MG63 (cell line): ENCODE results near the gene CXCL12. TPM values are rescaled to one million over a fixed set of nuclear protein-coding genes. Genes with fewer than 3 reads are reported as not detected.

ENCODE experiments used
- DNase-seq: peaks from one replicate; pipeline ENCODE4 v3.0.0-alpha.2; 2020
- H3K27me3 ChIP-seq: fragments of 250-450 bp; sonication (Bioruptor Pico); 2 replicates; pipeline ENCODE4 v1.5.1; 2020; ENCODE audit warnings: mild to moderate bottlenecking, moderate library complexity
- H3K36me3 ChIP-seq: fragments of 250-450 bp; sonication (Bioruptor Pico); 2 replicates; pipeline ENCODE4 v1.5.1; 2020; ENCODE audit warnings: mild to moderate bottlenecking, moderate library complexity
- H3K4me3 ChIP-seq: fragments of 250-450 bp; sonication (Bioruptor Pico); 2 replicates; pipeline ENCODE4 v1.5.1; 2020; ENCODE audit warnings: mild to moderate bottlenecking, moderate library complexity
- H3K9me3 ChIP-seq: fragments of 250-450 bp; sonication (Bioruptor Pico); 2 replicates; pipeline ENCODE4 v1.5.1; 2020; ENCODE audit warnings: mild to moderate bottlenecking, moderate library complexity
- total RNA-seq: library from RNA; depleted of rRNA; stranded (reverse); fragments of >200 nt; shearing (Covaris generic); gene quantifications from 2 replicates; pipeline ENCODE4 v1.2.3, GENCODE V29; 2014; ENCODE audit warnings: low replicate concordance

The CXCL12 gene
- total RNA-seq, 1 experiment from 2014 or later = 16.5 TPM

DNA sequence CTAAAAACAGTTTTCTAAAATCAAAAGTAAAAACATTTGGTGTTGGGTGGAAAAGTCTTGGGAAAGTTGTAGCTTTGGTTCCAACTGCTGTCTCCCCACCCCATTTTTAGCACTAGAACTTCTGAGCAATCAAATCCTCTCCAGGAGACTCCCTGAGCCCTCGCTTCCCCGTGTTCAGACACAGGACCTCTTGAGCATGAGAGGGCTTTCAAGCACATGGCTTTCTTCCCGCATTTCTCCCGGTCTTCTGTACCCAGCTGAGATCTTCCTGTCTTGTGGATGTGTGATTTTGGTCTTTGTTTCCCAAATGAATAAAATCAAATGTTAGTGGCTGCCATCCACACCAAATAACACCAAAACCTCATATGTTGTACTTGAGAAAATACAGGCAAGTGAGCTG lies 5.0 kb downstream of the CXCL12 start:
- H3K4me3 ChIP-seq = no peak overlapping the region
- H3K27me3 ChIP-seq = no peaks in the 10 kb centered on the region
- peaks cover 71% of the 10 kb centered on the region for H3K36me3 ChIP-seq

DNA sequence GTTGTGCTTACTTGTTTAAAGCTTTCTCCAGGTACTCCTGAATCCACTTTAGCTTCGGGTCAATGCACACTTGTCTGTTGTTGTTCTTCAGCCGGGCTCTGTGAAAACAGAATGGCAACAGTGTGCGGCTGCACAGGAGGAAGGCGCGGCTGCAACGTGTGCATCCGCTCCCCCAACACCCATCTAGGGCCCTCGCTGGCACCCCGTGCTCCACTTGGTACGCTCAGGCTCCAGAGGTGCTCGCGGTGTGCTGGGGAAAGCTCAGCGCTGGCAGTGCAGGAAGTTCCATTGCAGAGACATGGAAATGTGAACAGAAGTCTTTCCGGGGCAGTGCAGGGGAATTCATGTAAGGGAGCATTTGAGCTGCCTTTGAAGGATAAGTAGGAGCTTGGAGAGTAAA lies 6.3 kb downstream of the CXCL12 start:
- Histone ChIP-seq H3K9me3 (no peaks in the 10 kb centered on the region), H3K36me3 (peaks cover 82% of the 10 kb centered on the region)

More for the DNA sequence above, 5.0 kb downstream of the CXCL12 start:
- no peaks in the 10 kb centered on the region for H3K9me3 ChIP-seq
- DNase-seq = no peak

GRCh38 chr10:44377651-44378310 lies 7.1 kb downstream of the CXCL12 start:
- H3K4me3 ChIP-seq = no peak overlapping the region
- no peaks in the 10 kb centered on the region for H3K9me3 ChIP-seq
- H3K27me3 ChIP-seq = no peaks in the 10 kb centered on the region
- peaks cover 81% of the 10 kb centered on the region for H3K36me3 ChIP-seq
- no peak for DNase-seq

More for the DNA sequence above, 6.3 kb downstream of the CXCL12 start:
- H3K4me3 ChIP-seq = no peak overlapping the region
- no peak for DNase-seq
- no peaks in the 10 kb centered on the region for H3K27me3 ChIP-seq

DNA sequence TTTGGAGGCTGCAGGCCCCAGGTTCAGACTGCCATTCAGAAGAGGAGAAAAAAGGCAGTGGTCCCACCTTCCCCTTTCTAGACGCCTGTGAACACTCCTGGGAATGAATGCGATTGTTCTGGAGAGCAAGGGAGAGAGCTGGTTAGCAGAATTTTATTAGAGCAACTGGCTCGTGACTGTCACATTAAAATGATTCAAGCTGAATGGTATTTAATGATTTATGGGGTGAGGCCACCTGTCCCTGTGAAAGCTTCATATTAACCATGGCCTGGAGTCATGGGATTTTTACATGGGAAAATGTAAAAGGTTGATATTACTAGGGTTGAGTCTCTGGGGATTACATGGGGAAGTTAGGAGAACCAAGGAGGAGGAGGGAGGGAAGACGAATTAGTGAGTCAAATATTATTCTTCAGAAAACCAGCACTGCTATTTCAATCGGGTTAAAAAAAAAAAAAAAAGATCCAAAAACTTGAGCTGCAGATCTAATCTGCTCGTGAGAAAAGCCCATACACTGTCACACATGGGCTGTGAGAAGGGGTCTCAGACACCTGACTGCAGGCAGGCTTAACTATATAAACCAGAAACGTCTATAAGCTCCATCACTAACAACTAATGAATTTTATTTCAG lies 8.3 kb downstream of the CXCL12 start:
- Histone ChIP-seq H3K27me3 (no peaks in the 10 kb centered on the region), H3K36me3 (peaks cover 81% of the 10 kb centered on the region), H3K4me3 (no peak overlapping the region), H3K9me3 (no peaks in the 10 kb centered on the region)
- DNase-seq = no peak

GRCh38 chr10:44374155-44374554 lies 10.7 kb downstream of the CXCL12 start:
- Histone ChIP-seq H3K36me3 (peaks cover 69% of the 10 kb centered on the region), H3K9me3 (no peaks in the 10 kb centered on the region), H3K4me3 (no peak overlapping the region), H3K27me3 (no peaks in the 10 kb centered on the region)
- no peak for DNase-seq

DNA sequence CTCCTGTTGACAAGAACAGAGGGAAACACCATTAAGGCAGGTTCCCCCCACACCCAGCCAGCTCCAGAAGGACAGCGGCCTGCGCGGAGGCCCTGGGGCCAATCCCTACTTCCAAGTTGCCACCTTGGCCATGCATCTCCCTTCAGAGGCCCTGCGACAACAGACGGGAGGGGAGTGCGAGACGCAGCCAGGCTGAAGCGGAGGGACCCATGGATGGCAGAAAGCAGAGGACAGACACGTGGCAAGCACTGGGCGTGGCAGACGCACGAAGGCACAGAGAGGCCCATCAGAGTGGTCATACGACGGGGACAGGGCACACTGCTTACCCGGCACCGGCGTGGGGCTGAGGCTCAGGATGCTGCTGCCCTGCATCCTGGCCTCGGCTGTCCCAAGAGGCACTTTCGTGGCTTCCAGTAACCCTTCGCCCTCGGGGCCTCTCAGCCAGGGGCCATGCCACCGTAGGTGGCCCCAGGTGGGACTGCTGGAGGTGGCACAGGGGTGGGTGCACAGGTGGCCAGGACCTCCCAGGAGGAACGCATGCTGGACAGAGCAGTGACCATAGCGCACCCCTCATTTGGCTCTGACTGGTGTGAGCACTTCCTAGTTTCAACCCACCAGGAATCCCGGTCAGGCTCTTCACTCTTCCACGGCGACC lies 11.4 kb downstream of the CXCL12 start:
- peaks cover 62% of the 10 kb centered on the region for H3K36me3 ChIP-seq
- H3K9me3 ChIP-seq = no peaks in the 10 kb centered on the region
- no peaks in the 10 kb centered on the region for H3K27me3 ChIP-seq
- no peak overlapping the region for H3K4me3 ChIP-seq
- no peak for DNase-seq

GRCh38 chr10:44372181-44372580 lies 12.7 kb downstream of the CXCL12 start:
- Histone ChIP-seq H3K36me3 (peaks cover 50% of the 10 kb centered on the region), H3K27me3 (no peaks in the 10 kb centered on the region), H3K9me3 (no peaks in the 10 kb centered on the region), H3K4me3 (no peak overlapping the region)
- DNase-seq = no peak

GRCh38 chr10:44370731-44371248 lies 14.1 kb downstream of the CXCL12 start:
- peaks cover 38% of the 10 kb centered on the region for H3K36me3 ChIP-seq
- no peaks in the 10 kb centered on the region for H3K9me3 ChIP-seq
- no peak overlapping the region for H3K4me3 ChIP-seq
- no peaks in the 10 kb centered on the region for H3K27me3 ChIP-seq
- DNase-seq = no peak

GRCh38 chr10:44369854-44370253 lies 15.0 kb downstream of the CXCL12 start:
- Histone ChIP-seq H3K36me3 (peaks cover 28% of the 10 kb centered on the region), H3K27me3 (no peaks in the 10 kb centered on the region), H3K9me3 (no peaks in the 10 kb centered on the region), H3K4me3 (no peak overlapping the region)
- DNase-seq = no peak

DNA sequence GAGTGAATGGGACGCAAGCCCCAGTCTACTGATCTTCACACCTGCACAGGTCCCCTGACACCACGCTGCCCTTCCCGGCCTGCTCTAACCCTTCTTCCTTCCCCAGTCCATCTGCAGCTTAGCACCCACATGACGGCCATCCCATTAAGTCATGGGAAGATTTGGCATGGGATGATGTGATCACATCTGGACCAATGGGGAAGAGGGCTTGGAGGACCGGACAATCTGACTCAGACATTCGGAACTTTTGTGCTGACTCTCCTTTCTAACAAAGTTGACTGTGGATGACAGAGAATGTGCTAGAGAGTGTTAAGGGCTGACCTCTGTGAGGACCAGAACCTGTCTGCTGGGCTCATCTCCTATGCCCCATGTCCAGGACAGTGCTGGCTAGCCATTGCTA lies 15.6 kb downstream of the CXCL12 start:
- no peaks in the 10 kb centered on the region for H3K27me3 ChIP-seq
- peaks cover 24% of the 10 kb centered on the region for H3K36me3 ChIP-seq
- no peak overlapping the region for H3K4me3 ChIP-seq
- H3K9me3 ChIP-seq = no peaks in the 10 kb centered on the region
- DNase-seq = no peak

DNA sequence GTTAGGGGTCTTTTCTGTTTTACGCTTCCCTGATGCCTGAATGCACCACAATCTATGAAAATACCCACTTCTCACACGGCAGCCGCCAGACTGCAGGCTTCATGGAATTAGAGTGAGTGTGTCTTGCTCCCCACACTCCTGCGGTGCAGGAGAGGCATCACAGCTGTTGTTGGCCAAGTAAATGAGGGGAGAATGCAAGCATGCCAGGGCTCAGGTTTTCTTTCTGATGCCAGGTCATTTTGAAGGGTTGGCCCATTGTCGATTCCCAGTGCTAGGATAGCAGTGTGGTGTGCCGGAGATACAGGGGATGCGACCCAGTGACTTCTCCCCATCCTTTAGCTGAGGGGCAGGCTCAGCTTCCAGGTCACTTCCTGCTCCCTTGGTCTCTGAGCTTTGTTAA lies 16.3 kb downstream of the CXCL12 start:
- DNase-seq = no peak
- no peak overlapping the region for H3K4me3 ChIP-seq

DNA sequence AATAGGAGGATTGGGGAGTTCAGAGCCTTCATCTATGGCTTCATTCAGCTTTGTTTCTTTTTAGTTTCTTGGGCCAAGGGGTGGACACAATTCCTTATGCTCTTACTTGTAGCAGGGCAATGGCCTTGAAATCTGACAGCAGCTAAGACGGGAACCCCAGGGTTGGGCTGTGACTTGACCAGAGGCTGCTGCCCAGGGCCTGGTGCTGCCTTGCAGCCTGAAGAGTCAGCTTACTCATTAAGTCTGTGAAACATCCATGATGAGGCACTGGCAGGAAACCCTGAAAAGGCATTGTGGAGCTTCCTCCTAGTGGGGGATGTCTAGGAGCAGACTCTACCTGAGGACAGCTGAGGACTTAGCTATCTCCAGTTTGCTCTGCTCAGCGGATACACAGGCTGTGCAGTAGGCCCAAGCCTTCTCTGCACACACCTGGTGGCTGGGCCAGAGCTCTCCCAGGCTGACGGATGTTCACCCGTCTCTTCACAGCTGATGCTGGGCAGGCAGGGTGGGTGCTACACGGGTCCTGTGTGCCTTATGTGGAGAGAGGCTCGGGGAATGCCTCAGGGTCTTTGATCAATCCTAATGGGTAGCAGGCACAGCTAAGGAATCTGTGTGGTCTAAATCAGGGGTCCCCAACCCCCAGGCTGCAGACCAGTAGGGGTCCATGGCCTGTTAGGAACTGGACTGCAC lies 17.8 kb downstream of the CXCL12 start:
- no peak for DNase-seq

More for the DNA sequence above, 16.3 kb downstream of the CXCL12 start:
- no peaks in the 10 kb centered on the region for H3K27me3 ChIP-seq
- peaks cover 18% of the 10 kb centered on the region for H3K36me3 ChIP-seq
- H3K9me3 ChIP-seq = no peaks in the 10 kb centered on the region

DNA sequence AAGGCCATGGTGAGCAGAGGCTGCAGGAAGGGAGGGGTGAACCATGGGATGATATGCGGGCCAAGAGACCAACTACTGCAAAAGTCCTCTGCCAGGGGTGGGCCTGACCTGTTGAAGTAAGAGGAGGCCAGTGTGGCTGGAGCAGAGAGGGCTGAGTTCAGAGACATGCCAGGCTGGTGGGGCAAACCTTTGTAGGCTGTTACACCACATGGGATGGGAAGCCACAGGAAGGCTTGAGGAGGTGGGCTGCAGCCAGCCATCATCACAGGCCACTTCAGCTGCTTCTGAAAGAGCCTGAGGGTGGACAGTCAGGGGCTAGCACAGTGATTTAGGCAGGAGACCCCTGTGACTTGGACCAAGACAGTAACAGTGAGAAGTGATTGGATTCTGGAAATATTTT lies 20.3 kb downstream of the CXCL12 start:
- Histone ChIP-seq H3K27me3 (no peaks in the 10 kb centered on the region), H3K9me3 (no peaks in the 10 kb centered on the region), H3K4me3 (no peak overlapping the region), H3K36me3 (no peaks in the 10 kb centered on the region)
- DNase-seq = no peak

More for the DNA sequence above, 17.8 kb downstream of the CXCL12 start:
- Histone ChIP-seq H3K9me3 (no peaks in the 10 kb centered on the region), H3K36me3 (peaks cover 11% of the 10 kb centered on the region; the same call in 1 of the 2 replicates), H3K27me3 (no peaks in the 10 kb centered on the region), H3K4me3 (no peak overlapping the region)

GRCh38 chr10:44363716-44364115 lies 21.2 kb downstream of the CXCL12 start:
- no peaks in the 10 kb centered on the region for H3K27me3 ChIP-seq
- no peak for DNase-seq

GRCh38 chr10:44362866-44363711 lies 21.8 kb downstream of the CXCL12 start:
- no peaks in the 10 kb centered on the region for H3K27me3 ChIP-seq
- H3K9me3 ChIP-seq = no peaks in the 10 kb centered on the region
- H3K4me3 ChIP-seq = no peak overlapping the region
- DNase-seq = no peak
- no peaks in the 10 kb centered on the region for H3K36me3 ChIP-seq

More at GRCh38 chr10:44363716-44364115, 21.2 kb downstream of the CXCL12 start:
- Histone ChIP-seq H3K4me3 (no peak overlapping the region), H3K9me3 (no peaks in the 10 kb centered on the region), H3K36me3 (no peaks in the 10 kb centered on the region)

- no peak for DNase-seq
- H3K36me3 ChIP-seq = no peaks in the 10 kb centered on the region
- no peak overlapping the region for H3K4me3 ChIP-seq
- no peaks in the 10 kb centered on the region for H3K27me3 ChIP-seq
- no peaks in the 10 kb centered on the region for H3K9me3 ChIP-seq
Measured at GRCh38 chr10:44361109-44361508, 23.8 kb downstream of the CXCL12 start.
